ENCODE measurements around the gene TCF4. TPM values are rescaled to one million over a fixed set of nuclear protein-coding genes. Genes with fewer than 3 reads are reported as not detected.

Gene TCF4
- polyA plus RNA-seq, 1 donor (not counting 4 experiments of a cell fraction or from before 2014, with no cell fraction given): 9.7 TPM

DNA sequence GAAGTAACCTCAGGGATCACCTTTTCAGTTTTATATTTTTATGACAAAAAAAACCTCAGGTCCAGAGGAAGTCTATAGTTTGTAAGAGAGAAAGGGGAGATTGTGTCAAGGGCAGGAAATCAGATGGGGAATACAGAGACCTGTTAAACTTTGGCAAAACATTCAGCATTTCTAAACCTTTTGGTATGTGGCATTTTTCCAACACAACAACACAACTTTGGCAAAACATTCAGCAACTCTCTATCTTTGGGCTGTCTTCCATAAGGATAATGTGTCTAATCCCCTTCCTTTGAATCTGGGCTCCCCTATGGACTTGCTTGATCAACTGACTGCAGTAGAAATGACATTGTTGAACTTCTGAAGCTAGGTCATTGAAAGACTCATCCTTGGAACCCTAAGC is 408.2 kb downstream of the TCF4 start:
- dilution Hi-C loops (cut with MboI; ENCODE audit: extremely low pct_ligation_motif_present, low sequenced_read_pairs): no loop called here
- Histone ChIP-seq H3K79me2 (ENCODE audit: control insufficient read depth, insufficient read depth, low read length) (no peaks in the 10 kb centered on the region), H3K4me3 (ENCODE audit: control insufficient read depth in 2 of 3, extremely low read depth in 1 of 3, insufficient read depth in 2 of 3, low read depth in 1 of 3, low read length in 3 of 3) (no peak overlapping the region), H3K4me1 (ENCODE audit: control insufficient read depth, extremely low read depth, insufficient read depth, low read length) (no peaks in the 10 kb centered on the region), H3K27me3 (ENCODE audit: control insufficient read depth, extremely low read depth, insufficient read depth, low read length) (no peaks in the 10 kb centered on the region), H3K9me3 (ENCODE audit: control insufficient read depth, low read depth, low read length) (no peaks in the 10 kb centered on the region), H3K36me3 (ENCODE audit: control insufficient read depth in 2 of 2, extremely low read depth in 1 of 2, insufficient read depth in 2 of 2, low read length in 2 of 2) (no peaks in the 10 kb centered on the region), H3K9ac (ENCODE audit: control insufficient read depth, extremely low read depth, insufficient read depth, low read length) (no peak overlapping the region), H2AFZ (ENCODE audit: control insufficient read depth, low read length) (no peak overlapping the region), H3K4me2 (ENCODE audit: control insufficient read depth, extremely low read depth, insufficient read depth, low read depth, low read length) (no peak overlapping the region), H3K9me1 (ENCODE audit: control insufficient read depth, extremely low read depth, insufficient read depth, low read length) (no peaks in the 10 kb centered on the region), H3K27ac (ENCODE audit: control insufficient read depth, insufficient read depth, low read length) (no peak overlapping the region), H4K20me1 (ENCODE audit: control insufficient read depth, extremely low read depth, insufficient read depth, low read length) (no peaks in the 10 kb centered on the region)
- no peak for DNase-seq (ENCODE audit: low read depth, low spot score)
- no peak for FAIRE-seq
- TF ChIP-seq, protein P1, sequence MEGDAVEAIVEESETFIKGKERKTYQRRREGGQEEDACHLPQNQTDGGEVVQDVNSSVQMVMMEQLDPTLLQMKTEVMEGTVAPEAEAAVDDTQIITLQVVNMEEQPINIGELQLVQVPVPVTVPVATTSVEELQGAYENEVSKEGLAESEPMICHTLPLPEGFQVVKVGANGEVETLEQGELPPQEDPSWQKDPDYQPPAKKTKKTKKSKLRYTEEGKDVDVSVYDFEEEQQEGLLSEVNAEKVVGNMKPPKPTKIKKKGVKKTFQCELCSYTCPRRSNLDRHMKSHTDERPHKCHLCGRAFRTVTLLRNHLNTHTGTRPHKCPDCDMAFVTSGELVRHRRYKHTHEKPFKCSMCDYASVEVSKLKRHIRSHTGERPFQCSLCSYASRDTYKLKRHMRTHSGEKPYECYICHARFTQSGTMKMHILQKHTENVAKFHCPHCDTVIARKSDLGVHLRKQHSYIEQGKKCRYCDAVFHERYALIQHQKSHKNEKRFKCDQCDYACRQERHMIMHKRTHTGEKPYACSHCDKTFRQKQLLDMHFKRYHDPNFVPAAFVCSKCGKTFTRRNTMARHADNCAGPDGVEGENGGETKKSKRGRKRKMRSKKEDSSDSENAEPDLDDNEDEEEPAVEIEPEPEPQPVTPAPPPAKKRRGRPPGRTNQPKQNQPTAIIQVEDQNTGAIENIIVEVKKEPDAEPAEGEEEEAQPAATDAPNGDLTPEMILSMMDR (optimal IDR thresholded peaks at IDR 0.05 in 1 of 3, IDR thresholded peaks at IDR 0.05 in 1 of 3, conservative IDR thresholded peaks at IDR 0.05 in 1 of 3; ENCODE audit: extremely low read depth in 1 of 3, insufficient read depth in 2 of 3, low read length in 3 of 3): no peak
- no peak for TF ChIP-seq EZH2 (IDR thresholded peaks at IDR 0.05; ENCODE audit: low read length)

DNA sequence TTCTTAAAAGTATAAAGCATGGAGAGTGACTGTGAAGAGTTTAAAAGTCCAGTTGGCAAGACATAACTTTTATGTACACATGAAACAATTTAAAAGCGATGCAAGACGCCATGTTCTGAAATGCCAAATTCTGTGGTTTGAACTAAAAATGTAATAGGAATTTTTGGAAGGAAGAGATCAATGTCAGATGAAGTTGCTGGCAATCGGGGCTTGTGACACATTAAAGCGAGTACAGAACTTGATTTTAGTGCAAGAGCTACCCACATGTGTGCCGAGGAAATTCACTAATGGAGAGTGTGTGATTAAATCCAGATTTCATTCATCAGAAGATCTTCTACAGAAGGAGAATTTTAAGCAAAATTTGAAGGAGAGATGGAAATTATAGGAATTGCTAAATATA is 408.6 kb downstream of the TCF4 start:
- H3K79me2 ChIP-seq (ENCODE audit: control insufficient read depth, insufficient read depth, low read length): no peaks in the 10 kb centered on the region

More for the DNA sequence above, 408.6 kb downstream of the TCF4 start:
- H3K36me3 ChIP-seq (ENCODE audit: control insufficient read depth in 2 of 2, extremely low read depth in 1 of 2, insufficient read depth in 2 of 2, low read length in 2 of 2): no peaks in the 10 kb centered on the region
- FAIRE-seq (no peak), DNase-seq (ENCODE audit: low read depth, low spot score) (no peak)
- H3K9me1 ChIP-seq (ENCODE audit: control insufficient read depth, extremely low read depth, insufficient read depth, low read length): no peaks in the 10 kb centered on the region
- H3K4me3 ChIP-seq (ENCODE audit: control insufficient read depth in 2 of 3, extremely low read depth in 1 of 3, insufficient read depth in 2 of 3, low read depth in 1 of 3, low read length in 3 of 3): no peak overlapping the region
- H3K4me1 ChIP-seq (ENCODE audit: control insufficient read depth, extremely low read depth, insufficient read depth, low read length): no peaks in the 10 kb centered on the region
- H3K9me3 ChIP-seq (ENCODE audit: control insufficient read depth, low read depth, low read length): no peaks in the 10 kb centered on the region
- no peak overlapping the region for H3K27ac ChIP-seq (ENCODE audit: control insufficient read depth, insufficient read depth, low read length)
- H3K27me3 ChIP-seq (ENCODE audit: control insufficient read depth, extremely low read depth, insufficient read depth, low read length): no peaks in the 10 kb centered on the region
- TF ChIP-seq, protein P1 (optimal IDR thresholded peaks at IDR 0.05 in 1 of 3, IDR thresholded peaks at IDR 0.05 in 1 of 3, conservative IDR thresholded peaks at IDR 0.05 in 1 of 3; ENCODE audit: extremely low read depth in 1 of 3, insufficient read depth in 2 of 3, low read length in 3 of 3): no peak
- TF ChIP-seq EZH2 (IDR thresholded peaks at IDR 0.05; ENCODE audit: low read length): no peak
- dilution Hi-C loops (cut with MboI; ENCODE audit: extremely low pct_ligation_motif_present, low sequenced_read_pairs): no loop called here
- no peaks in the 10 kb centered on the region for H4K20me1 ChIP-seq (ENCODE audit: control insufficient read depth, extremely low read depth, insufficient read depth, low read length)
- no peak overlapping the region for H3K9ac ChIP-seq (ENCODE audit: control insufficient read depth, extremely low read depth, insufficient read depth, low read length)
- no peak overlapping the region for H2AFZ ChIP-seq (ENCODE audit: control insufficient read depth, low read length)
- H3K4me2 ChIP-seq (ENCODE audit: control insufficient read depth, extremely low read depth, insufficient read depth, low read depth, low read length): no peak overlapping the region

All from keratinocyte (primary cell).